NCI-H82 (cell line): ENCODE data around the gene PRLH.
A peak's percentile ranks its signal among the peaks of the same experiment; 100 is the strongest.

ENCODE experiments used
- DNase-seq: peaks from one replicate; lab custom pipeline; 2025; lab: John Stamatoyannopoulos, UW

The PRLH gene

GRCh38 chr2:237566401-237567235 lies at the start of gene PRLH:
PRLH (plus strand) TSS chr2:237566574; CDS start chr2:237566574, 0 bp downstream.
- DNase-seq: no peak

GRCh38 chr2:237517163-237517562 lies 49.2 kb upstream of the PRLH start:
- DNase-seq: no peak

GRCh38 chr2:237517990-237518389 lies 48.4 kb upstream of the PRLH start:
- DNase-seq: no peak

GRCh38 chr2:237519506-237520245 lies 46.7 kb upstream of the PRLH start:
- DNase-seq: no peak

- no peak for DNase-seq
Measured at GRCh38 chr2:237520290-237520689, 46.1 kb upstream of the PRLH start.

GRCh38 chr2:237524631-237525030 lies 41.7 kb upstream of the PRLH start:
- DNase-seq: no peak

GRCh38 chr2:237525559-237526157 lies 40.7 kb upstream of the PRLH start:
- no peak for DNase-seq

- DNase-seq: no peak
Measured at GRCh38 chr2:237527233-237527632, 39.1 kb upstream of the PRLH start.

GRCh38 chr2:237527766-237528165 lies 38.6 kb upstream of the PRLH start:
- DNase-seq: no peak

- no peak for DNase-seq
Measured at GRCh38 chr2:237529452-237530402, 36.6 kb upstream of the PRLH start.

- no peak for DNase-seq
Measured at GRCh38 chr2:237530472-237531433, 35.6 kb upstream of the PRLH start.

GRCh38 chr2:237532160-237532559 lies 34.2 kb upstream of the PRLH start:
- no peak for DNase-seq

- DNase-seq: peak; percentile 23
Measured at GRCh38 chr2:237533668-237534161, 32.7 kb upstream of the PRLH start.

- no peak for DNase-seq
Measured at GRCh38 chr2:237534380-237534779, 32.0 kb upstream of the PRLH start.

GRCh38 chr2:237535385-237536082 lies 30.8 kb upstream of the PRLH start:
- no peak for DNase-seq

GRCh38 chr2:237536083-237536415 lies 30.3 kb upstream of the PRLH start:
- DNase-seq: no peak

- DNase-seq: no peak
Measured at GRCh38 chr2:237536617-237537016, 29.8 kb upstream of the PRLH start.

GRCh38 chr2:237538001-237538720 lies 28.2 kb upstream of the PRLH start:
- no peak for DNase-seq

- DNase-seq: no peak
Measured at GRCh38 chr2:237538901-237539300, 27.5 kb upstream of the PRLH start.
